Fibroblast of skin of right biceps (primary cell): ENCODE measurements around the gene RAC3.

Source experiments
- DNase-seq: peaks from one replicate; pipeline ENCODE4 v3.0.0-alpha.2; 2013

Gene RAC3

DNA sequence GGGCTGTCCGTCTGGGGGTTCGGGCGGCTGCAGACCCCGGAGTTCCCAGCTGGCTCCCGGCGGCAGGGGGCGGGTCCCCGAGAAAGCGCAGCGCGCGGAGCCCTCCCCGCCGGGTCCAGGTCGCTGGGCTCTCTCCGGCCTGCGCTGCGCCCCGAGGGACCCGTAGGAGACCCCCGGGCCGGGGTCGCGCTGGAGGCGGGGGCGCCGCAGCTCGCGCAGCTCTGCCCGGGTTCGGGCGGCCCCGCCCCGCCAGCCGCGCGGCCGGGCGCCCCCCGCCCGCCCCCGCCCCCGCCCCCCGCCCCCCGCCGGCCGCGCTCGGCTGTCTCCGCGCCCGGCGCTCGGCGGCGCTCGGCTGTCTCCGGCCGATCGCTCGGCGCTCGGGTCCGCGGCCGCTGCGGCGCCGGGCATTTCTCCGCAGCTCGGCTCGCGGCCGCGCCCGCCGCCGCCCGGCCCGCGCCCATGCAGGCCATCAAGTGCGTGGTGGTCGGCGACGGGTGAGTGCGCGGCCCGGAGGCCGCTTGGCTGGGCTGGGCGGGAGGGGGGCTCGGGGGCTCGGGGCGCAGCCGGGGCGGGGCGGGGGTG, at the start of gene RAC3:
Gene RAC3, plus strand, starts transcription at position 376 of the 582 bp plus-strand sequence. Its CDS starts 84 bp downstream, at position 460.
- peak; percentile 29 for DNase-seq

DNA sequence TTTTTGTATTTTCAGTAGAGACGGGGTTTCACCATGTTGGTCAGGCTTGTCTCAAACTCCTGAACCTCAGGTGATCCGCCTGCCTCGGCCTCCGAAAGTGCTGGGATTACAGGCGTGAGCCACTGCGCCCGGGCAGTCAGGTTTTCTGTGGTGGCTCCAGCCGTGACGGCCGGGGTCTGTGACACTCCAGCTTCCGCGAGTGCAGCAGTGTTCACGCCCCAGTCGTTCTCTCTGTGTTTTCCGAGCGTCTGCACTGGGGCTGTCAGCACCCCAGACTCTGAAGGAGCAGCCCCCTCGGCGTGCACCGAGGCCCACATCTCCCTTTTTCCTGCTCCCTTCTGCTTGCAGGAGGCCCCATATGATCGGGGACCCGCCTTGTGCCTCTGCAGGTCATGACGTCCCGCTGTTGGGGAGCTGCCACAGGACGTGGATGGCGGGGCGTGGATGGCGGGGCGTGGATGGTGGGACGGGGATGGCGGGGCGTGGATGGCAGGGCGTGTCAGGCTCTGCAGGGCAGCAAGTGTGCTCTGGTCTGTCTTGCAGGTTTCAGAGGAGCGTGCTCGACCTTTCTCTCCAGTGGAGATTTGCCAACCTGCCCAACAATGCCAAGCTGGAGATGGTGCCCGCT, 48.4 kb upstream of the RAC3 start:
- no peak for DNase-seq

DNA sequence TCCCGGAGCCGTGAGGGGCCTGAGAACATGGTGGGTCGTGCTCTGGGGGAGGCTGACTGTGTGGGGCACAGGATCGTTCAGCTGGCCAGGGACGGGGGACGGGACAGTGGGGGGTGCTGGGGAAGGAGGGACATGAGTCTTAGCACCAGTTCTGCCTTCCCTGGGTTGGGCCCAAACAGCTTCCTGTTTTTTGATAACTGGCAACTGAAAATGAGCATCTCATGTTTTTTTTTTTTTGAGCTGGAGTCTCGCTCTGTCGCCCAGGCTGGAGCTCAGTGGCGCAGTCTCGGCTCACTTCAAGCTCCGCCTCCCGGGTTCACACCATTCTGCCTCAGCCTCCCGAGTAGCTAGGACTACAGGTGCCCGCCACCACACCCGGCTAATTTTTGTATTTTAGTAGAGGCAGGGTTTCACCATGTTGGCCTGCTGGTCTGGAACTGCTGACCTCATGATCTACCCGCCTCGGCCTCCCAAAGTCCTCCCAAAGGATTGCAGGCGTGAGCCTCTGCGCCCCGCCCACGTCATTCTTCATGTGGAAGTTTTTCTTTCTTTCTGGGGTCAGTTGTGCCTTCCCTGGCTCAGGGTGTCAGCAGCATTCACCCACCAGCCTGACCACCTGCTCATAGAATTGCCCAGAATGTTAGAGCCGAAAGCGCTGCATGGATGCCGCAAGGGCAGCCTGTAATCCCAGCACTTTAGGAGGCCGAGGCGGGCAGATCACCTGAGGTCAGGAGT, 47.7 kb upstream of the RAC3 start:
- no peak for DNase-seq

GRCh38 chr17:81984773-81985410, 46.6 kb upstream of the RAC3 start:
- DNase-seq = no peak

DNA sequence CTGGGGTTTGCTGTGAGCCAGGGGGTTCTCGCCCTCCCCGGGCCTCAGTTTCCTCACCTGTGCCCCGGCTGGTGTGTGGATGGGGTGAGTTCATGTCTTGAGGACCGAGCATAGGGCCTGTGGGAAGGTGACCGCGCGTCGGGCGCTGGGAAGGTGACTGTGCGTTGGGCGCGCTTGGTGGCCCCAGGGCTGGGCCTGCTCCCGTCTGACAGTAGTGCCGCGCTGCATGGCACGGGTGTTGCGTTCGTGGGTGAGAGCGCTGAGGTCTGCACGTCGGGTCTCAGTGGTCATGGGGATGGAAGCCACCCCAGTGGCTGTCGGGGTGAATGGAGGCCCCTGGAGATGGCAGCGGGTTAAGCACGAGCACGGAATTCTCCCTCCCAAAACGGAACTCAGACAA, 44.9 kb upstream of the RAC3 start:
- no peak for DNase-seq

DNA sequence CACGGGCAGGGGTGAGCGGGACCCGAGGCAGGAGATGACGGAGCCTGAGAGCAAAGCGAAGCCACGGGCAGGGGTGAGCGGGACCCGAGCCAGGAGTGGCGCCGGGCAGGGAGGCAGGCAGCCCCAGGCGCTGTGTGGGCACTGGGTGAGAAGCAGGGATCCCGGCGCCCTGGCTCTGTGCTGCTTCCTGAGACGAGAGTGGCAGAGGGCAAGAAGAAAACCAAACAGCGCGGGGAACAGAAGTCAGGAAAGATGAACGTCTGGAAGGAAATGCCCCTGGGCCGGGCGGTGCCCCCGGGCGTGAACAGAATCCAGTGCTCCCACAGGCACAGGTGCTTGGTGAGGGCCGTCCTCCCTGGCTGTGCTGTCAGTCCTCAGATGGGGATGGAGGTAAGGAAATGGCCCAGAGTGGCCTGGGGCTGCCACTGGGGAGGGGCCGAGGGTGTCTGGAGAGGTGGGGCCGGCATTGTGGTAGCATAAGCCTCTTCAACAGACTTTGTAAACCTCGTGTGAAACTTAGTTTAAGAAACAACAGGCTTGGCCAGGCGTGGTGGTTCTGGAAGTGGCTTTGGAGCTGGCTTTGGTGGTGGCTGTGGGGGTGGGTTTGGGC, 44.2 kb upstream of the RAC3 start:
- no peak for DNase-seq

GRCh38 chr17:81990836-81991683, 40.4 kb upstream of the RAC3 start:
- DNase-seq = no peak

DNA sequence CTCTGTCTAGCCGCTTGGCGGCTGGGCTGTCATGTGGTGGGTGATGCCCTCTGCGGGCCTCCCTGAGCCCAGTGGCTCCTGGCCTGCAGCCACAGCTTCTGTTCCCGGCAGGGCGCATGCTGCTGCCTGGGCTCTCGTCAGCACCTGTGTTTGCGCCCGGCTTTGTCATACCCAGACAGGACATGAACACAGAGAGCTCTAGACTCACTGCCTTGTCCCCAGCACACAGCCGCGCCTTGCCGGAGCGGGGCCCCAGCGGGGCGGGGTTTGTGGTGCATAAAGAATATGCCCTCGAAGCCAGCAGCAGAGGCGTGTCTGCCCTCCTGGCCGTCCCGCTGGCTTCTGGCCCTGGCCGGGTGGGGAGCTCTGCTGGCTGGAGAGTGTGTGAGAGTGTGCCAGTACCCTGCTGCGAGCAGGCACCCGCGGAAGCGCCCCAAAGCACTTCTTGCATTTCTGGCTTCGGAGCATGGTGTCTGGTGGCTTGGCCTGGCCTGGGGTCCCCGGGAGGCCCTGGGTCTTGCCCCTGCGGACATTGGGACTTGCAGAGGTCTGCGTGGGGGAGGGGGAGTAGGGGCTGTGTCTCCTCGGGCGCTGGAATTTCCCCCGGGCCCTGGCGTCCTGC, 39.7 kb upstream of the RAC3 start:
- DNase-seq = peak; percentile 41

- DNase-seq = no peak
These were observed 39.0 kb upstream of the RAC3 start for GRCh38 chr17:81992306-81993102.

DNA sequence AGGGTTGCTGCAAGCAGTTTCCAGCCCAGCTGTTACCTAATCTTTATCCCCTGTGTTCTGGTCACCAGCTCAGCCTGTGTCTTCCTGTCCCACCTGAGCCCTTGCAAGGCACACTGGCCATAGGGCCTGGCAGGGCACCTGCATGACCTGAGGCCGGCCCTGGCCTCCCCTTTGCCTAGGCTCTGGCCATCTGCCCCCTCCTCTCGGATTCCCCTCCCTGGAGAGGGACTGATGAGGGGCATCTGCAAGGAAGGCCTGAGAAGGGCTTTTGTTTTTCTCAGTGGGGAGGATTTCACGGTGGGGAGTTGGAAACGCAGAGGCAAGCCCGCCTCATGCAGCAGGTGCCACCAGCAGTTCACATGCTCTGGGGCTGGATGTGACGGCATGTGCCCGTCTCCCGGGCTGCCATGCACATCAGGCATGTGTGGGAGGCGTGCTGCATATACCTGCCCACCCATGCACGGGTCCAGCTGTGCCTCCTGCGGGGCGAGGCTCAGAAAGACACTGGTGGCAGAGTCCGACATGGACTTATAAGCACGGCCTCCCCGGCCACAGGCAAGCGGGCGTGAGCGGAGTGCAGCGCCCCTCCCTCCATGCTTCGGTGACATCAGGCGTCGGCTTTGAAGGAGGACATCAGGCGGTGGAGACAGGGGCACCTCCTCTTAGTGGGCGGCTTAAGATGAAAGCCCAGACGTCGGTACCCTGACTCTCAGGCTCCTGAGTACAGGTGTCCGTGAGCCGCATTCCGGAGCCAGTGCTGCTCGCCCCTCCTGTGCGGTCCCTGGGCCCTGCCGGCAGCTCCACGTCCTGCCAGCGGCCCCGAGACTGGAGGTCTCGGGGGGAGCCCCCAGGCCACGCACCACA, 37.5 kb upstream of the RAC3 start:
- DNase-seq = no peak

DNA sequence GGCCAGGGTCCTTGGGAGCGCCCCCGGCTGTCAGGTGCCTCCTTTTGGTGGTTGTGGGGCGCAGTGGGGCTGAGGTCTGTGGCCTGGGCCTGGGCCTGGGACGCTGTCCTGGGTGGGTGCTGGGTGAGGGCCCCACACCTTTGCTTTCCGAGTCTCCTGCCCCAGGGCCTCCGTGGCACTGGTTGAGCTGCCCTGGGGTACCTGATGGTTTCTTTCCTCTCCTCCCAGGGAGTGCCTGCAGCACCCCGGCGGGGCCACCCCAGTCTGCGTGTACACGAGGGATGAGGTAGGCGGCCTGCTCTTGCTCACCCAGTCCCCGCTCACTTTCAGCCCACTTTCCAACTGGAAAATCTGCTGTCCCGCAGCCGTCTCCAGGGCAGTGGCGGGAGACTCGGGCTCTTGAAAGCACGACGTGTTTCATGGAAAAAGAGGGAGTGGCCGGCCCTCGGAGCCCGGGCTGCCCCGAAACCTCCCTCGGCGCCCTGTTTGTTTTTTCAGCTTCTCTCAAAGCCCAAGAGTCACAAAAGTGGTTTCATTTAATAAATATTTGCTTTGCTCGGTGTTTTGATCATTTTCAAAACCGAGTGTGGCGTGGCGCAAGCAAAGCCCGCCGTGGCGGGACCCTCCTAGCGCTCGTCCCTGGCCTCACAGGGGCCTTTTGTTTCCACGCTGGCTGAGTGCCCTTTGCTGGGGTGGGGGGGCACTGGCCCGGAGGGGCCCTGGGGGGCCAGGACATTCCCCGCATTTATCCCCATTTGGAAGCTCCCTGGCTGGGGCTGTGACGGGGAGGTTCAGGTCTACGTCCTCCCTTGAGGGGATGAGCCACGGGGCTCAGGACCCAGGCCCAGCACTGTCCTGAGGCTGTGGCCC, 36.6 kb upstream of the RAC3 start:
- DNase-seq = no peak

DNA sequence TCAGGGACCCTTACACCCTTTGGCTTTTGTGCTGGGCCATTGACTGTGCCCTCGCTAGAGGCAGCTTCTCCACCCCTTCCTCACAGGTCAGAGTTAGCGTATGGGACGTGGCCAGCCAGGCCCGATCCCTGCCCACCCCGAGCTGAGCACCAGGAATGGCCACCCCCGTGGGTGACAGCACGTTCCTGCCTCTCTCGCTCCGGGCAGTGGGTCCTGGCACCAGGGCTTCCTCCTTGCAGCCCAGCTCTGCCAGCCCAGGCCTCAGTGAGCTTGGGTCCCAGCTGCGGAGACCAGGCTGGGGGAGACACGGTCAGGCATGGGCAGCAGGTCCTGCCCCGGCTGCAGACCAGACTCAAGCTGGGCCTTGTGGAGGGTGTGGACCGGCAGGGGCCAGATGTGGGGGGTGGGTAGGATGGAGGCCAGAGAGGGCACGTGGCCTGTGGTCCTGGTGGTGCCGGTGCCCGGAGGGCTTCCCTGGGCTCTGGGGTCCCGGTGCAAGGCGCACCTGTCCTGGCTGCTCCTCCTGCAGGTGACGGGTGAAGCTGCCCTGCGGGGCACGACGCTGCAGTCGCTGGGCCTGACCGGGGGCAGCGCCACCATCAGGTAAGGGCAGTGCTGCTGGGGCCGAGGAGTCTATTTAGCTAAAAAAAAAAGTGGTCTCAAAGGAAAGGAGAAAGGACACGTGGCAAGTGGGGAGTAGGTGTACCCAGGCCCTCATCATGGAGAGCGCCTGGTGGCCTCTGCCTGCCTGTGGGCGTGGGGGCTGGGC, 35.8 kb upstream of the RAC3 start:
- no peak for DNase-seq

DNA sequence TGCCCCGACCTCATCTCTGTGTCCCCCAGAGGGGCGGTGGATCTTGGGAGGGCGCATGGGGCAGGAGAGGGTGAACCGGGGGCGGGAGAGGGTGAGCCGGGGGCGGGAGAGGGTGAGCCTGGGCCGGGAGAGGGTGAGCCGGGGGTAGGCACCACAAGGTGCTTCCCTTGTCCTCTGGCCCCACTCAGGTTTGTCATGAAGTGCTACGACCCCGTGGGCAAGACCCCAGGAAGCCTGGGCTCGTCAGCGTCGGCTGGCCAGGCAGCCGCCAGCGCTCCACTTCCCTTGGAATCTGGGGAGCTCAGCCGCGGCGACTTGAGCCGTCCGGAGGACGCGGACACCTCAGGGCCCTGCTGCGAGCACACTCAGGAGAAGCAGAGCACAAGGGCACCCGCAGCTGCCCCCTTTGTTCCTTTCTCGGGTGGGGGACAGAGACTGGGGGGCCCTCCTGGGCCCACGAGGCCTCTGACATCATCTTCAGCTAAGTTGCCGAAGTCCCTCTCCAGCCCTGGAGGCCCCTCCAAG, 35.2 kb upstream of the RAC3 start:
- no peak for DNase-seq

DNA sequence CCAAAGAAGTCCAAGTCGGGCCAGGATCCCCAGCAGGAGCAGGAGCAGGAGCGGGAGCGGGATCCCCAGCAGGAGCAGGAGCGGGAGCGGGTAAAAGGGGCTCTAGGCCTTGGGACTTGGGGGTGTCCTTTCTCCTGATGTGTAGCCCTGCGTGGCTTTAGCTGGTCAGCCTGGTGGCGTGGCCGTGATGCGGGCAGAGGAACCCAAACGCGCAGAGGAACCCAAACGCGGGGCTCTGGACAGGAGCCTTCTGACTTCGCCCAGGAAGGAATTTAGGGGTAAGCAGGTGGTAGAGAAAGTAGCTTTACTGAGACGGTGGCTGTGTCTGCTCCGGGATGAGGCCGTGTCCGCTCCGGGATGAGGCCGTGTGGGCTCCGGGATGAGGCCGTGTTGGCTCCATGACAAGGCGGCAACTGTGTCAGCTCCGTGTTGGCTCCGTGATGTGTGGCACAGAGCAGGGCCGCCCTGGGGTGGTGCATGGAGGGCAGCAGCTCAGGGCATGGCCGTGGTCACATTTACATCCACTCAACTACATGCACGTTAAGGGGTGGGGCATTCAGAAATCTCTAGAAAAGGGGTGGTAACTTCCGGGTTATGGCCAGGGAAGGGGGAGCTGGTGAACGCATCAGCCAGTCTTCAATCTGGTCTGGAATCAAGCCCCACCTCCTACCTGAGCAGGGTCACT, 34.6 kb upstream of the RAC3 start:
- no peak for DNase-seq

DNA sequence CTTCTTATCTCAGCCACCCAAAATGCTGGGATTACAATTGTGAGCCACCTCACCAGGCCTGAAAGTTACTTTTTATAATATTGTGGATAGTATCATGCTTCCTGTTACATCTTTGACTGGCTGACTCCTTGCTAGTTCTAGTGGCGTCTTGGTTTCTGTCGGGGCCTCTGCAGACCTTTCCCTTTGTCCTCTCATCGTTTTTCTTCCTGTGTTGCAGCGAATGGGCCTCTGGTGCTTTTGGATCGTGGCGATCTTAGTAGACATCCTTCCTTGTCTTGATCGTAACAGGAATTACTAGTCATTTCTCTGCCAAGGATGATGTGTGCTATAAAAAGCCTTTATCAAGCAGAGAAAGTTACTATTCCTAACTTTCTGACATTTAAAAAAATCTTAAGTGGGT, 33.3 kb upstream of the RAC3 start:
- DNase-seq = no peak

DNA sequence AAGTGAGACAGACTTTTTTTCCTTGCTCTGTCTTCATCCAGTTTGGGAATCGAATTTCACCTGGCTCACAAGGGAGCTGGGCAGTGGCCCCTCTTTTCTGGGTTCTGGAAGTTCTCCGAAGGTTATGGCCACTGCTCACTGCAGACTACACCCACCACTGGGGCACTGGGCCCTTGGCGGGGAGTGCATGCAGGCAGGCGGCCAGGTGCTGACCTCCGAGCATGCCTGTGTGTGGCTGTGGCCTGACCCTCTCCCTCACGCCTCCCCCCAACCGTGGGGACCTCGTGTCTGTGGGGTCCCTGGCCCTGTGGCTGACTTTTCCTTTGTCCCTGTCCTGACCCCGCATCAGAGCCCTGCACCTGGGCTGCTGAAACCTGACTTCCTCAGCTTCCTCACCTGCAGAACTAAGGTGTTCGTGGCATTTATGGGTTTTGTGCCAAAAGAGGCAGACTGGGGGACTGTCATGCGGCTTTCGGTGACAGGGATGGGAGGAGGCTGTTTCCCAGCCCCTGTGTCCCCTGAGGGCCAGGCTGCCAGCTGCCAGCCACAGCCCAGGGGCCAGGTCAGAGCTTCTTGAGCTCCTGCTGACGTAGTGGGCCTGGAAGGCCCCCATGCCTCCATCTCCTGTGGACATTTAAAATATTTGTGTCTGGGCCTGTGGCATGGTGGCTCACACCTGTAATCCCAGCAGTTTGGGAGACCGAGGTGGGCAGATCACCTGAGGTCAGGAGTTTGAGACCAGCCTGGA, 32.6 kb upstream of the RAC3 start:
- DNase-seq = no peak

DNA sequence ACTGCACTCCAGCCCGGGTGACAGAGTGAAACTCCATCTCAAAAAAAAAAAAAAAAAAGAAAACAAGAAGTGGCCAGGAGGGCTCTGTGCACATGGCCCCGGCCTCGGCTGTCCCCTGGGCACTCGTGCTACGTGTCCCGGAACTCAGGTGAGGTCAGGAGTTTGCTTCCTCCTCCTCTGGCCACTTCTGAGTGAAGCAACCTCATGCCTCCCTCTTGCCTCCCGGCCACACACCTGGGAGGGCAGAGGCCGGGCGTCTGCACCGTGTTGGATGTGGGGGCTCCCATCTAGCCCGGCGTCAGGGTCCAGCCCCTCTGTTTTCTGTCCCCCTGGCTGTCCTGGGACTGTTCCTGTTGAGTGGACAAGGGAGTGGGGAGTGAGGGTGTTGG, 31.9 kb upstream of the RAC3 start:
- DNase-seq = no peak
